Keratinocyte (primary cell): ENCODE measurements around the gene ADGRA3. TPM values are rescaled to one million over a fixed set of nuclear protein-coding genes. Genes with fewer than 3 reads are reported as not detected.

ENCODE experiments used
- DNase-seq: peaks from one replicate; pipeline ENCODE4 v3.0.0-alpha.2; 2011; ENCODE audit warnings: low read depth, missing footprints, low spot score
- FAIRE-seq: peaks from 2 replicates; lab custom pipeline; 2011; peaks lifted over from hg19 to GRCh38; lab: Jason Lieb, UNC
- H2AFZ ChIP-seq: 2 replicates; pipeline ENCODE4 v1.6.0; 2012; ENCODE audit warnings: low read length, control low read depth, inconsistent platforms; ENCODE audit not compliant: control insufficient read depth
- H3K27ac ChIP-seq: 2 replicates; pipeline ENCODE4 v1.5.1; 2011; ENCODE audit warnings: low read length; ENCODE audit not compliant: control insufficient read depth, insufficient read depth
- H3K27me3 ChIP-seq: 3 replicates; pipeline ENCODE4 v1.6.0; 2011; ENCODE audit warnings: low read length; ENCODE audit not compliant: control insufficient read depth, insufficient read depth; ENCODE audit errors: extremely low read depth
- H3K36me3 ChIP-seq, 2 experiments: 2 replicates in 1 of 2; 3 replicates in 1 of 2; pipeline ENCODE4 v1.5.1; 2011; ENCODE audit warnings: low read length in 2 of 2, mild to moderate bottlenecking in 1 of 2; ENCODE audit not compliant: control insufficient read depth in 2 of 2, insufficient read depth in 2 of 2; ENCODE audit errors: extremely low read depth in 1 of 2
- H3K4me1 ChIP-seq: 3 replicates; pipeline ENCODE4 v1.5.1; 2011; ENCODE audit warnings: low read length; ENCODE audit not compliant: control insufficient read depth, insufficient read depth; ENCODE audit errors: extremely low read depth
- H3K4me2 ChIP-seq: 3 replicates; pipeline ENCODE4 v1.6.0; 2011; ENCODE audit warnings: low read depth, low read length; ENCODE audit not compliant: control insufficient read depth, insufficient read depth; ENCODE audit errors: extremely low read depth
- H3K4me3 ChIP-seq, 3 experiments: fragments of 200-600 bp in 1 of 3; sonication (generic) in 1 of 3; 2 replicates in 2 of 3; 3 replicates in 1 of 3; pipeline ENCODE4 v1.5.1; 2011 to 2016; ENCODE audit warnings: low read length in 3 of 3, mild to moderate bottlenecking in 3 of 3, control low read depth in 2 of 3, inconsistent platforms in 1 of 3, low read depth in 1 of 3, mixed read lengths in 1 of 3, mixed run types in 1 of 3, moderate library complexity in 1 of 3; ENCODE audit not compliant: control insufficient read depth in 2 of 3, insufficient read depth in 2 of 3; ENCODE audit errors: extremely low read depth in 1 of 3
- H3K79me2 ChIP-seq: 2 replicates; pipeline ENCODE4 v1.6.0; 2012; ENCODE audit warnings: low read length; ENCODE audit not compliant: control insufficient read depth, insufficient read depth
- H3K9ac ChIP-seq: 3 replicates; pipeline ENCODE4 v1.6.0; 2011; ENCODE audit warnings: low read length; ENCODE audit not compliant: control insufficient read depth, insufficient read depth; ENCODE audit errors: extremely low read depth
- H3K9me1 ChIP-seq: 3 replicates; pipeline ENCODE4 v1.6.0; 2011; ENCODE audit warnings: low read length; ENCODE audit not compliant: control insufficient read depth, insufficient read depth; ENCODE audit errors: extremely low read depth
- H3K9me3 ChIP-seq: 2 replicates; pipeline ENCODE4 v1.5.1; 2012; ENCODE audit warnings: low read depth, low read length; ENCODE audit not compliant: control insufficient read depth
- H4K20me1 ChIP-seq: 3 replicates; pipeline ENCODE4 v1.6.0; 2011; ENCODE audit warnings: low read length; ENCODE audit not compliant: control insufficient read depth, insufficient read depth; ENCODE audit errors: extremely low read depth
- CTCF ChIP-seq, 3 experiments: IDR thresholded peaks in 1 of 3; conservative IDR thresholded peaks in 1 of 3; optimal IDR thresholded peaks in 1 of 3; 2 replicates in 2 of 3; 3 replicates in 1 of 3; pipeline versions ENCODE3 to v1.5.1; 2011; ENCODE audit warnings: low read length in 3 of 3, mild to moderate bottlenecking in 3 of 3, moderate library complexity in 2 of 3, control low read depth in 1 of 3, inconsistent platforms in 1 of 3; ENCODE audit not compliant: insufficient read depth in 2 of 3; ENCODE audit errors: extremely low read depth in 1 of 3
- EZH2 ChIP-seq: IDR thresholded peaks from one replicate; pipeline ENCODE4 v1.6.1; 2012; ENCODE audit warnings: inconsistent platforms, mild to moderate bottlenecking, low read length, moderate library complexity
- dilution Hi-C: fragments of 300-500 bp; cut with MboI; formaldehyde crosslinking; loops from one replicate; pipeline ENCODE4 v1.7.0; 2020; ENCODE audit warnings: low sequenced_read_pairs; ENCODE audit not compliant: extremely low pct_ligation_motif_present
- polyA plus RNA-seq, 5 experiments: library from polyadenylated mRNA; depleted of rRNA in 3 of 5; stranded (reverse) in 3 of 5; stranded (forward) in 1 of 5; unstranded in 1 of 5; fragments of >200 nt; gene quantifications; 1 replicate in 1 of 5; 2 replicates in 3 of 5; 3 replicates in 1 of 5; pipeline versions ENCODE4 v1.2.1 to v1.2.3, GENCODE V29; 2011 to 2012; ENCODE audit warnings: missing spikeins in 2 of 5, low read depth in 1 of 5, low replicate concordance in 1 of 5

The ADGRA3 gene
- polyA plus RNA-seq, 1 donor (not counting 4 experiments of a cell fraction or from before 2014, with no cell fraction given), result 38.7 TPM

DNA sequence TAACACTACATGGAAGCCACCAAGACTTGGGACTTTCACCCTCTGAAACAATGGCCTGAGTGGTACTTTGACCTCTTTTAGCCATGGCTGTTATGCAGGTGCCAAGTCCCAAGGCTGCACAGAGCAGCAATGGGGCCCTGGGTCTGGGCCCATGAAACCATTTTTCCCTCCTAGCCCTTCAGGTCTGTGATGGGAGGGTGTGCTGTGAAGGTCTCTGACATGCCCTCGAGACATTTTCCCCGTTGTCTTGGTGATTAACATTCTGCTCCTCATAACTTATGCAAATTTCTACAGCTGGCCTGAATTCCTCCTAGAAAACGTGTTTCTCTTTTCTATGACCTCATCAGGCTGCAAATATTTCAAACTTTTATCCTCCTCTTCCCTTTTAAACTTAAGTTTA lies 30.4 kb upstream of the ADGRA3 start:
- dilution Hi-C loops, result no loop called here
- Histone ChIP-seq H3K4me1 (no peaks in the 10 kb centered on the region), H3K79me2 (no peaks in the 10 kb centered on the region), H3K36me3 (no peaks in the 10 kb centered on the region), H3K4me2 (no peak overlapping the region), H3K9me1 (no peaks in the 10 kb centered on the region), H4K20me1 (no peaks in the 10 kb centered on the region), H3K4me3 (no peak overlapping the region), H3K9ac (no peak overlapping the region), H2AFZ (no peak overlapping the region), H3K27me3 (no peaks in the 10 kb centered on the region), H3K9me3 (peaks cover 2% of the 10 kb centered on the region), H3K27ac (no peak overlapping the region)
- TF ChIP-seq CTCF (optimal IDR thresholded peaks at IDR 0.05 in 1 of 3, IDR thresholded peaks at IDR 0.05 in 1 of 3, conservative IDR thresholded peaks at IDR 0.05 in 1 of 3; ENCODE audit: extremely low read depth in 1 of 3, insufficient read depth in 2 of 3, low read length in 3 of 3) (no peak), EZH2 (no peak)
- DNase-seq (no peak), FAIRE-seq (no peak)

GRCh38 chr4:22539251-22539650 lies 23.4 kb upstream of the ADGRA3 start:
- H3K4me3 ChIP-seq, result no peak overlapping the region
- no peak overlapping the region for H2AFZ ChIP-seq
- H3K79me2 ChIP-seq, result no peaks in the 10 kb centered on the region
- H3K4me1 ChIP-seq, result no peaks in the 10 kb centered on the region
- H3K9me3 ChIP-seq, result no peaks in the 10 kb centered on the region
- no peaks in the 10 kb centered on the region for H3K9me1 ChIP-seq
- DNase-seq (no peak), FAIRE-seq (no peak)
- dilution Hi-C loops, result no loop called here
- H3K4me2 ChIP-seq, result no peak overlapping the region
- no peaks in the 10 kb centered on the region for H3K36me3 ChIP-seq
- no peak overlapping the region for H3K27ac ChIP-seq
- no peaks in the 10 kb centered on the region for H3K27me3 ChIP-seq
- no peak for TF ChIP-seq CTCF (optimal IDR thresholded peaks at IDR 0.05 in 1 of 3, IDR thresholded peaks at IDR 0.05 in 1 of 3, conservative IDR thresholded peaks at IDR 0.05 in 1 of 3; ENCODE audit: extremely low read depth in 1 of 3, insufficient read depth in 2 of 3, low read length in 3 of 3)
- no peak for TF ChIP-seq EZH2
- H3K9ac ChIP-seq, result no peak overlapping the region
- H4K20me1 ChIP-seq, result no peaks in the 10 kb centered on the region
